Measurements from ENCODE around the gene ARHGAP22.

The ARHGAP22 gene

DNA sequence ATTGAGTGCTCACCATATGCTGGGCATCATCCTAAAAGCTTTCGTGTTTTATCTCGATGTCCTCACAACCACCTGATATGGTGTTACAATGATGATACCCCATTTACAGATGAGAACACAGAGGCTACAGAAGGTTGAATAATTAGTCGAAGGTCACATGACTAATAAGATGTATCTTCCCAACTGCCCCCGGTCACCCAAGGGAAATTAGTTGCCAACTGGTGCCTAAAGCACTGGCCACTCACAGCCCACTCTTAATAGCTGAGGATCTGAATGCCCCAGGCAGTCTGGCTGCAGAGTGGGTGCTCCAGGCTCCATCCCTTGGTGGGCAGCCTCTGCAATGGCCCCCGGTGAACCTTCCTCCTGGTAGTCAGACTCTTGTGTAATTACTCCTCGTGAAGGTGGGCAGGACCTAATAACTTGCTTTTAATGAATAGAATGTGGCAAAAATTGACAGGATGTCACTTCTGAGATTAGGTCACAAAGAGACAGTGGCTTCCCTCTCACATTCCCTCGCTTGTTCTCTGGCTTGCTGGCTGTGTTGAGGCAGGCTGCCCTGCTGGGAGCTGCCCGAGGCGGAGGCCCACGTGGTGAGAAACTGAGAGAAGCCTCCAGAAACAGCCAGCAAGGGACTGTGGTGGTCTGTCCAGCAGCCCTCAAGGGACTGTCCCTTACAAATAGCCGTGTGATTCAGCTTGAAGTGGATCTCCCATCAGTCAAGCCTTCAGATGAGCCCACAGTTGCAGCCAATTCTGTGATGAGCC is 109.4 kb downstream of the ARHGAP22 start:
- DNase-seq = no peak

DNA sequence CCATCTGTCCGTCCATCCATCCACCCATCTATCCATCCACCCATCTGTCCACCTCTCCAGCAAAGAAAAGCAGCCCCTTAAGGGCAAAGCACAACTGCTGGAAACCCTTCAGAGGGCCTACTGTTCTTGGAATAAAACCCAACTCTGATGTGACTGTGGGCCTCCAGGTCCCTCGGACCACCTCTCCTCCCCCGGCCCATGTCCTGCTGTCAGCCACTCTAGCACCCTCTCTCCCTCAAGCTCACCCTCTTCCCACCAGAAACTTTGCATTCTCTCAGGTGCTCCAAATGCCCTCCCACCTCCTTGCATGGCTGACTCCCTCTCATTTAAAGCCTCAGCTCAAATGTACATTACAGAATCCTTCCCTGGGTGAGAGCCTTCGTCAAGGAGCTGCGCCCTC is 110.3 kb downstream of the ARHGAP22 start:
- DNase-seq = no peak

DNA sequence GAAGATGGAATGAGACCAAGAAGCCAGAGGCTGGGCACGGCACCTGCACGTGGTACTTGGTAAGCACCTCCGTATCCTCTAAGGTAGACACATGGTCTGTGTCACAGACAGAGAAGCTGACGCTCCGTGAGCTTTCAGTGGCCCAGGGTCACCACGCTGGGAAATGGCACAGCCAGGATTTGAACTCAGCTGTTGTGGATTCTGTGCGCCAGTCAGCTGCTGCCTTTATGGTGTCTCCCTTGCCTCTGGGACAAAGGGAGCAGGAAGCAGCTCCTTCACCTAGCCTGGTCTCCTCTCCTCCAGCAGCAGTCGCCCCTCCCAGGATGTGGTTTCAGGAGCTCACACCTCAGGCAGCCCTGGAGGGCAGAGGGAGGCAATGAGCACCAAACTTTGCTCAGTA is 110.8 kb downstream of the ARHGAP22 start:
- DNase-seq = no peak

DNA sequence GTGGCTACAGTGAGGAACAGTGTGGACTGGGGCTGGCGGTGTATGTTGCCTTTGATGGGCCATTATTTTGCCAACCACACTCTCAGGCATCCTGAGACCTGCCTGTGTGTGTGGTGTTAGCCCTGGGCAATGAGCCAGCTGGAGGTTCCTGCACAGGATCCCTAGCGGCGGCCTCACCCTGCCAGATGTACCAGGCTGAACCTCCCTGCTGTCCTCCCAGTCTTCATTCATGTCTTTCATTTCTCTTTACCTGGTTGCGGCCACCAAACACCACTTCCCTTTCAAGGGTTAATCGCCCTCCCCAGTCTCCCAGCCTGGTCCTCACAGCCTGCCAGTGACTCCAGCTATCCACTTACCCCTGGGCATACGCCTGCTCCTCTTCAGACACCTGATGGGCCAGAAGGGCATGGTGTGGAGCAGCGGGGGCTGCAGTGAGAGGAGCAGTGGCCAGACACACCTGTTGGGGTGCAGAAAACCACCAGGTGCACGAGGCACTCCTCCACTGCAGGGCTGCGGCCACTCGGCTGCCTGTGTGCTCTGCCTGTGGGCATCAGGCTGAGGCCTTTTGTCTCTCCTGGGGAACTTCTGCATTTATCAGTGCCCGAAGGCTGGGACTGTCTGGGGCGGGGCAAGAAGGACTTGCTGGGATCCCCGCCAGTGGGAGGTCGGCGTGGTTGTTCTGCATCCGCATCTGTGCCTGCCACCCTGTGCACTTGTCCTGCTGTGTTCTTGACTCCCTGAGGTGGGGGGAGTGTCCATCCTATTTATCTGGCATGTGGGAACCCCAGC is 111.6 kb downstream of the ARHGAP22 start:
- no peak for DNase-seq

GRCh38 chr10:48492201-48492600 is 112.7 kb downstream of the ARHGAP22 start:
- DNase-seq = no peak

- no peak for DNase-seq
Observed at GRCh38 chr10:48491392-48492139, 113.3 kb downstream of the ARHGAP22 start.

DNA sequence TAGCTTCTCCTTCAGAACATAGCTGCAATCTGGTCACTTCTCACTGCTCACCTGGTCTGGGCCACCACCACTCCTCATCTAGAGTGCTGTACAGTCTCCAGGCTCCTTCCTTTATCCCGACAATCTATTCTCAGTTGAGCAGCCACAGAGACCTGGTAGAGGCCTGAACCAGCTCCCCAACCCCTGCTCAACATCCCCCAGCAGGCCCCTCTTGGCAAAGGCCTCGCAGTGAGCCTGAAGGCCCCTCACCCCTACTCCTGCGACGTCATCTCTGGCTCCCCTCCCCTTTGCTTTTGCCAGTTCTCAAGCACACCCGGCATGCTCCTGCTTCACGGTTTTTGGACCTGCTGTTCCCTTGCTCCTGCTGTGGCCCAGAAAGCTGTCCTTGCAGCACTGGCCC is 113.9 kb downstream of the ARHGAP22 start:
- DNase-seq = no peak

DNA sequence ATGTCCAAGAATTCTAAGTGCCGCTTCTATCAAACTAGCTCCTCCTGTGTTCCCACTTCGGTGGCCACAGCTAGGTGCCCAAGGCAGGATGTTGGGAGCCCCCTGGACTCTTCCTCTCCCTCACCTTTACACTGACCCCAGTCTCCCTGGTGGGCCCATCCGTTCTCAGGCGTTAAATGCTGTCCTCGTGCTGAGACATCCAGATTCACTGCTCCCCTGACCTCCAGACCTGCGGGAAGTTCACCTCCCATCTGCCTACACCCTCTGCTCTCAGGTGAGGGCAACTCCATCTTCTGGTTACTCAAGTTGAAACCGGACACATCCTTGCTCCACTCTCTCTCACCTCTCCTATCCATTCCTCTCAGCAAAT is 114.3 kb downstream of the ARHGAP22 start:
- no peak for DNase-seq

DNA sequence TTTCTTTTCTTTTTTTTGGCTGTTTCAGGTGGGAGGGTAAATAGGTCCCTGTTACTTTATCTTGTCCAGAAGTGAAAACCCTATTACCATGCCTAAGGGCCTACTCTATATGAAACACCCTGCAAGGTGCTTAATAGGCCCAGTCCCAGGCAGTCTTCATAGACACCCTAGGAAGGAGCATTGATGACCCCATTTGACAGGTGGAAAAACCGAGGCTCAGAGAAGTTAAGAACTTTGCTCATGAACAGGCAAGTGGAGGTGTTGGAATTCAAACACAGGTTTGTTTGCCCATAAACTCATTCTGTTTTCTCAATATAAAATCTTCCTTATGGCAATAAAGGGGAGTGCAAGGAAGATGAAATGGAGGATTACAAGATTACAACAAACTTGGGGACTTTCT is 115.8 kb downstream of the ARHGAP22 start:
- no peak for DNase-seq

DNA sequence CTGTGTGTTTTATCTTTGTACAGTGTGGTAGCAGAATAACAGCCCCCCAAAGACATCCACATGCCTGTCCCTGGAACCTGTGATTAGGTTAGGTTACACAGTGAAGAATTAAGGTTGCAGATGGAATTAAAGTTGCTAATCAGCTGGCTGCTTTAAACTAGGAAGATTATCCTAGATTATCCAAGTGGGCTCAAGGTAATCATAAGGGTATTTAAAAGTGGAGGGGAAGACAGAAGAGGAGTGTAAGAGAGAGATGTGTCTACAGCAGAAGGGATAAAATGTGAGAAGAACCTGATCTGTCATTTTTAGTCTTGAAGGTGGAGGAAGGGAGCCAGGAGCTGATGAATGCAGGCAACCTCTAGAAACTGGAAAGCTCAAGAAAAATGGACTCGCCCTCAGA is 117.6 kb downstream of the ARHGAP22 start:
- no peak for DNase-seq

DNA sequence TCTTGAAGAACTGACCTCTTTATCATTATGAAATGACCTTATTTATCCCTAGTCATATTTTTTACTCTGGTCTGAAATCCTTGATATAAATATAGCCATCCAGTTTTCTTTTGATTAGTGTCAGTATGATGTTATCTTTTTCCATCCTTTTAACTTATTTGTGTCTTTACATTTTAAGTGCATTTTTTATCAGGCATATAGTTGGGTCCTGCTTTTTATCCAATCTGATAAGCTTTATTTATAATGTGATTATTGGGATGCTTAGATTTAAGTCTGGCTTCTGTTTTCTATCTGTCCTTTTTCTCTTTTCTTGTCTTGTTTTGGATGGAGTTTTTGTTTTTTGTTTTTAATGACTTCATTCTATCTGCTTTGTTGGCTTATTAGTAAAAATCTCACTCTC is 119.2 kb downstream of the ARHGAP22 start:
- no peak for DNase-seq

- no peak for DNase-seq
Observed at GRCh38 chr10:48484911-48485310, 120.0 kb downstream of the ARHGAP22 start.

- no peak for DNase-seq
Observed at GRCh38 chr10:48482207-48482606, 122.7 kb downstream of the ARHGAP22 start.

- DNase-seq = no peak
Observed at GRCh38 chr10:48481385-48481784, 123.5 kb downstream of the ARHGAP22 start.

DNA sequence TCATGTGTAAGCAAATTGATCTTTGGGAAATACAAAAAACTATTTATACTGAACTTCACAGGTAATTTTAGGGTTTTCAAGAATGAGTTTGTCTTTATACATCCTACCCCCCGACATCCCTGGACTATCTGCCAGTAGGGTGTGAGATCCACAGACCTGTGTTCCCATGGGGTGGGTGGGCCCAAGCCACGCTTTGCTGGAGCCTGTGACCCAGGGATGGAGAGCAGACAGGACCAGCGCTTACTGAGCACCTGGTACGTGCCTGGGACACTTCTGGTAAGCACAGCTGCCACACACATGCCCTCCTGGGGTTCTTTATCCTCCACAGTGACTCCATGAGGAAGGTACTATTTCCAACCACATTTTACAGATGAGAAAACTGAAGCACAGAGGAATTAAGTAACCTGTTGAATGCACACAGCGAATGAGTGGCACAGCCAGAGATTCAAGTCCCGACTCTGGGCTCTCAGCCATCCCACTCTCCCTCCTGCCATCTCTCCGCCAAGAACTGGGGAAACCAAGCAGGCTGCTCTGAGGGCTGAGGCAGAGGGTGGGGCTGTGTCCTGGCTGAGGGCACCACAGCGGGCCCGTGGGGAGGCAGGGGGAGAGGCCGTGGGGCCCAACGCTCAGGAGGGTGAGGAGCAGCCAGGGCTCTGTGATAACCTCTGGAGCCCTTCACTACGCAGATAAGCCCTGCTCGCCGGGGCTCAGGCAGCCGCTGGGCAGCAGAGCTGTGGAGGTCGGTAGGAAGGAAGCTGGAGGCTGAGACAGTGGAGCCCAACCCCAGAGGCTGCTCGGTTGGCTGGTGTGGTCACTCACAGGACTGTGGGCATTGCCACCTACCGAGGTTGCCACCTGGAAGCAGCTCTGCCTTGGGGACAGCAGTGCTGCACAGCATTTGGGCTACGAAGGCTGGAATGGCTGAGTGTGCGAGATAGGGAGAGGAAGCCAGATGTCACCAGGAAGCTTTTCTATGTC is 124.2 kb downstream of the ARHGAP22 start:
- DNase-seq = no peak

- no peak for DNase-seq
Observed at GRCh38 chr10:48478980-48479811, 125.7 kb downstream of the ARHGAP22 start.

- DNase-seq = no peak
Observed at GRCh38 chr10:48478469-48478868, 126.4 kb downstream of the ARHGAP22 start.

DNA sequence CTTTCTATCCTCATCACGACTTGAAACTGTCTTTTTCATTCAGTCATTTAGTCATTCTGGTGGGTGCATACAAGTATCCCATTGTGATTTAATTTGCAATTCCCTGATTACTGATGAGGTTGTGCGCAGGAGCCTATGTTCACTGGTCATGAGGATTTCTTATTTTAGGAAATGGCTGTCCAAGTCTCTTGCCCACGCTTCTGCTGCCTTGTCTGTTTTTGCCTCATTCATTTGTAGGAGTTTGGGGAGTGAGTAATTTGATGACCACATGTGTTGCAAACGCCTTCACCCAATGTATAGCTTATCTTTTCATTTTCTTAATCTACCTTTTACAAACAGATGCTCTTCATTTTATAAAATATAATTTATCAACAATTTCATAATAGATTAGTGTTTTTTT is 127.3 kb downstream of the ARHGAP22 start:
- DNase-seq = no peak

DNA sequence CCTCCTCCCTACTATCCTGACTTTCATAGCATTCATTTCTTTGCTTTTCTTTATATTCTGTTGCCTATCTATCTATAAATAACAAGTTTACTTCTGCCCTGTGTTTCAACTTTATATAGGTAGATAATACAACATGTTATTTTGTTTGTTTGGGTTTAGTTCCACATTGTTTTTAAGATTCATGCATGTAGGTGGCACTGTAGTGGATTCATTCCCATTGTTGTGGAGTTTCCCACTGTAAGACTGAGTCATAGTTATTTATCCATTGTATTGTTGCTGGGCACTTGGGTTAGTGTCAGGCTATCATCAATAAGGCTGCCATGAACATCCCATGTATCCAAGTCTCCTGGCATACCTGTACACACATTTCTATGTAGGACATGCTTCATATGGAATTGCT is 127.7 kb downstream of the ARHGAP22 start:
- DNase-seq = no peak

- no peak for DNase-seq
Observed at GRCh38 chr10:48476279-48476982, 128.4 kb downstream of the ARHGAP22 start.

DNA sequence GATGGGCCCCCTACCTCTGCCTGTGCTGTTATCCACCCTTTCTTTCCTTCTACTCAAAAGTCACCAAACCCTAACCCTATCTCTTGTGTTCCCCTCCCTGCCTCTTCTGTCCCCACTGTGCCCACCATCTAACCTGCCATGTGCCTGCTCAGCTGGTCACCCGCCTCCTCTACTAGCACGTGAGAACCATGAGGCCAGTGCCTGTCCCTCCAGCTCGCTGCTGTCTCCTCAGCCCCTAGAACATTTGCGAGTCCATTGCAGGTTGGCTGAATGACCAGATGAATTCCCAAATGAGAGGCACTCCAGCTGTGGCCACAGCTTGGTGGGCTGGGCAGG is 129.0 kb downstream of the ARHGAP22 start:
- DNase-seq = no peak

All from KG1 (cell line).